PC-3 (cell line): ENCODE results near the gene LONP1. TPM values are rescaled to one million over a fixed set of nuclear protein-coding genes. Genes with fewer than 3 reads are reported as not detected.

Experiments
- ATAC-seq: fragments of 200-7000 bp; cut with Tn5 transposase; 2 replicates; pipeline ENCODE4 v1.9.1; 2020; ENCODE audit warnings: mild to moderate bottlenecking, moderate library complexity
- BruUV-seq: library from RNA; stranded (reverse); fragments of 400-500 nt; replicated peaks from 2 replicates; lab custom pipeline; 2021; lab: Mats Ljungman, UMichigan
- CTCF ChIA-PET: fragments of 300-600 bp; sonication (Branson Sonifier 250); formaldehyde crosslinking; loops from one replicate; lab custom pipeline; 2022; ENCODE audit warnings: antibody characterized with exemption; lab: Charles Lee
- POLR2A ChIA-PET: fragments of 300-600 bp; sonication (Branson Sonifier 250); formaldehyde crosslinking; loops from one replicate; lab custom pipeline; 2022; ENCODE audit warnings: antibody characterized with exemption; ENCODE audit not compliant: unreplicated experiment; lab: Charles Lee
- DNase-seq: peaks from one replicate; pipeline ENCODE4 v3.0.0-alpha.2; 2015
- H2AFZ ChIP-seq: fragments of 300-600 bp; sonication (generic); 2 replicates; pipeline ENCODE4 v1.6.0; 2016; ENCODE audit warnings: antibody characterized with exemption, low read length
- H3F3A ChIP-seq: fragments of 300-600 bp; sonication (generic); one replicate; pipeline ENCODE4 v1.6.0; 2017; ENCODE audit warnings: antibody characterized with exemption, low read length, control low read depth, mild to moderate bottlenecking; ENCODE audit not compliant: unreplicated experiment
- H3K27ac ChIP-seq: fragments of 300-600 bp; sonication (generic); 2 replicates; pipeline ENCODE4 v1.5.1; 2016; ENCODE audit warnings: mild to moderate bottlenecking, low read length
- H3K27me3 ChIP-seq: fragments of 300-600 bp; sonication (generic); 2 replicates; pipeline ENCODE4 v1.6.1; 2016; ENCODE audit warnings: low read length, mixed read lengths
- H3K36me3 ChIP-seq: fragments of 300-600 bp; sonication (generic); 2 replicates; pipeline ENCODE4 v1.6.1; 2016; ENCODE audit warnings: low read depth, mixed run types, low read length, mixed read lengths
- H3K4me1 ChIP-seq: fragments of 300-600 bp; sonication (generic); 2 replicates; pipeline ENCODE4 v1.5.1; 2016; ENCODE audit warnings: low read length; ENCODE audit not compliant: insufficient read depth
- H3K4me2 ChIP-seq: fragments of 300-600 bp; sonication (generic); 2 replicates; pipeline ENCODE4 v1.6.0; 2016; ENCODE audit warnings: low read length
- H3K4me3 ChIP-seq: fragments of 300-600 bp; sonication (generic); 2 replicates; pipeline ENCODE4 v1.5.1; 2016; ENCODE audit warnings: mild to moderate bottlenecking, low read length, mixed read lengths
- H3K79me2 ChIP-seq: fragments of 300-600 bp; sonication (generic); 2 replicates; pipeline ENCODE4 v1.6.1; 2017; ENCODE audit warnings: low read length, mixed read lengths
- H3K9ac ChIP-seq: fragments of 300-600 bp; sonication (generic); 2 replicates; pipeline ENCODE4 v1.6.0; 2016; ENCODE audit warnings: mild to moderate bottlenecking, low read length
- H3K9me2 ChIP-seq: fragments of 300-600 bp; sonication (generic); replicated peaks from 2 replicates; pipeline ENCODE4 v1.6.1; 2016; ENCODE audit warnings: mixed run types, low read length, mixed read lengths
- H3K9me3 ChIP-seq: fragments of 300-600 bp; sonication (generic); 2 replicates; pipeline ENCODE4 v1.6.1; 2016; ENCODE audit warnings: low read length, mixed read lengths
- H4K20me1 ChIP-seq: fragments of 300-600 bp; sonication (generic); 2 replicates; pipeline ENCODE4 v1.6.1; 2016; ENCODE audit warnings: low read length, mixed read lengths
- CTCF ChIP-seq: fragments of 300-600 bp; sonication (generic); conservative IDR thresholded peaks from 2 replicates; pipeline ENCODE4 v1.5.1; 2017; ENCODE audit warnings: antibody characterized with exemption, low read depth, mild to moderate bottlenecking, low read length
- EZH2 ChIP-seq: fragments of 300-600 bp; sonication (generic); IDR thresholded peaks from one replicate; pipeline ENCODE4 v1.6.1; 2017; ENCODE audit warnings: antibody characterized with exemption, mild to moderate bottlenecking, low read length; ENCODE audit not compliant: unreplicated experiment
- EZH2phosphoT487 ChIP-seq: fragments of 300-600 bp; sonication (generic); IDR thresholded peaks from 2 replicates; pipeline ENCODE4 v1.6.1; 2018; ENCODE audit warnings: mild to moderate bottlenecking, antibody characterized with exemption, low read length, borderline replicate concordance
- intact Hi-C: fragments of 100-400 bp; cut with micrococcal nuclease; formaldehyde crosslinking; loops from 2 replicates; pipeline ENCODE4 v1.9.0; 2023
- total RNA-seq: library from RNA; depleted of rRNA; stranded (reverse); fragments of >200 nt; gene quantifications from 2 replicates; pipeline ENCODE4 v1.2.3, GENCODE V29; 2014

Gene LONP1
- total RNA-seq, 1 experiment from 2014 or later = 217 TPM

GRCh38 chr19:5717215-5717935, 2.6 kb downstream of the LONP1 start:
- intact Hi-C loops = no loop called here
- Histone ChIP-seq H3K9ac (0 out of 2 replicates have a peak overlapping the region, but pooled peaks have one; percentile 95), H2AFZ (no peak overlapping the region), H3K4me1 (peaks cover 18% of the 10 kb centered on the region), H3K4me3 (peak overlapping the region; percentile 95), H3F3A (no peaks in the 10 kb centered on the region), H3K9me3 (no peaks in the 10 kb centered on the region), H4K20me1 (peaks cover 25% of the 10 kb centered on the region), H3K27me3 (no peaks in the 10 kb centered on the region), H3K27ac (no peak overlapping the region), H3K79me2 (peaks cover 62% of the 10 kb centered on the region), H3K4me2 (peak overlapping the region; percentile 84), H3K36me3 (peaks cover 28% of the 10 kb centered on the region), H3K9me2 (no peaks in the 10 kb centered on the region)
- no peak for DNase-seq
- no peak for ATAC-seq
- TF ChIP-seq EZH2phosphoT487 = no peak
- CTCF ChIA-PET = interaction anchor here (0.9 kb wide), 1 partner anchor 28 kb away, joined by 4 read pairs; the partner anchor contains the start of gene RPL36
- BruUV-seq = no TSS peak
- POLR2A ChIA-PET = no interaction called here

- intact Hi-C loops = no loop called here
- ChIA-PET POLR2A (interaction anchor here (0.6 kb wide), 1 partner anchor 98 kb away, joined by 3 read pairs; no protein-coding TSS in a partner anchor), CTCF (no interaction called here)
Observed at GRCh38 chr19:5714816-5715215, 5.1 kb downstream of the LONP1 start.

DNA sequence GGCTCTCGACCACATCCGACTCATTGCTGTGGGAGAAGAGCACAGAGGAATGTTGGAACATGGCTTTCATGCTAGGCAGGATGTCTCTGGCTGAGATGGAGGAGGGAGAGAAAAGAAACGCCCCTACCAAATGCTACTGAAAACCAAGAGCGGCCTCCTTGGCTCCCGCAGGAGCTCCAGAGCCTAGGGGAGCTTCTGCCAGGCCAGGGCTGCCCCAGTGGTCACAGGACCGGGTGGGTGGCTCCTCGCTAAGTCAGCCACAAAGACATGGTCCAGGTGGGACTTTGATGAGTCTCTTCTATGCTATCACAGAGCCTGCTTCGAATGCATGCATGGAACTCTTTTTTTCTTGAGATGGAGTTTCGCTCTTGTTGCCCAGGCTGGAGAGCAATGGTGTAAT, 6.7 kb downstream of the LONP1 start:
- H3K9me3 ChIP-seq = no peaks in the 10 kb centered on the region
- H3K9ac ChIP-seq = no peak overlapping the region
- H3K79me2 ChIP-seq = peaks cover 44% of the 10 kb centered on the region
- POLR2A ChIA-PET = no interaction called here
- no peaks in the 10 kb centered on the region for H3K9me2 ChIP-seq
- intact Hi-C loops = no loop called here
- peaks cover 53% of the 10 kb centered on the region for H3K36me3 ChIP-seq
- no peak overlapping the region for H2AFZ ChIP-seq
- no peaks in the 10 kb centered on the region for H3K27me3 ChIP-seq
- BruUV-seq = no TSS peak
- no peaks in the 10 kb centered on the region for H3F3A ChIP-seq
- CTCF ChIA-PET = no interaction called here
- no peak overlapping the region for H3K27ac ChIP-seq
- ATAC-seq (no peak), DNase-seq (no peak)
- no peak overlapping the region for H3K4me3 ChIP-seq
- H3K4me1 ChIP-seq = peaks cover 10% of the 10 kb centered on the region
- no peak overlapping the region for H3K4me2 ChIP-seq
- H4K20me1 ChIP-seq = peaks cover 21% of the 10 kb centered on the region
- TF ChIP-seq EZH2 = no peak

More at GRCh38 chr19:5714816-5715215, 5.1 kb downstream of the LONP1 start:
- Histone ChIP-seq H3K4me3 (no peak overlapping the region), H3K4me2 (no peak overlapping the region), H3K36me3 (peaks cover 46% of the 10 kb centered on the region), H3K9me3 (no peaks in the 10 kb centered on the region), H2AFZ (no peak overlapping the region), H3K27ac (no peak overlapping the region), H3K4me1 (peaks cover 14% of the 10 kb centered on the region), H3K27me3 (no peaks in the 10 kb centered on the region), H3K9ac (no peak overlapping the region), H3K9me2 (no peaks in the 10 kb centered on the region), H3K79me2 (peaks cover 60% of the 10 kb centered on the region), H3F3A (no peaks in the 10 kb centered on the region), H4K20me1 (peaks cover 25% of the 10 kb centered on the region)
- TF ChIP-seq EZH2phosphoT487 (no peak), EZH2 (no peak), CTCF (no peak)
- no TSS peak for BruUV-seq
- ATAC-seq (no peak), DNase-seq (no peak)
